Neural crest cell (in vitro differentiated cells): ENCODE measurements around the gene AKR1B1. TPM values are rescaled to one million over a fixed set of nuclear protein-coding genes. Genes with fewer than 3 reads are reported as not detected.
"Not testable (repeated sequence)": the region's sequence is repeated elsewhere in the genome, so short reads cannot be mapped to it uniquely, and the experiment has no call there.

Source experiments
- DNase-seq: peaks from one replicate; pipeline ENCODE4 v3.0.0; 2021; ENCODE audit warnings: low read depth, mixed read lengths, low spot score
- H3K27ac Mint-ChIP-seq: one replicate; pipeline ENCODE4 v1.8.0; 2021; ENCODE audit warnings: mild to moderate bottlenecking, mixed read lengths; ENCODE audit not compliant: unreplicated experiment
- H3K27me3 Mint-ChIP-seq: 2 replicates; pipeline ENCODE4 v1.8.0; 2021; ENCODE audit warnings: low read depth, mild to moderate bottlenecking, mixed read lengths
- H3K36me3 Mint-ChIP-seq: 2 replicates; pipeline ENCODE4 v1.8.0; 2021; ENCODE audit warnings: low read depth, mild to moderate bottlenecking, mixed read lengths
- H3K4me1 Mint-ChIP-seq: 2 replicates; pipeline ENCODE4 v1.8.0; 2021; ENCODE audit warnings: mixed read lengths
- H3K4me3 Mint-ChIP-seq: one replicate; pipeline ENCODE4 v1.8.0; 2021; ENCODE audit warnings: mild to moderate bottlenecking, mixed read lengths
- H3K9me3 Mint-ChIP-seq: 2 replicates; pipeline ENCODE4 v1.8.0; 2021; ENCODE audit warnings: mixed read lengths
- total RNA-seq: library from RNA; stranded (reverse); gene quantifications from 2 replicates; pipeline ENCODE4 v1.2.1, GENCODE V29; 2021
- TF ChIP-seq, protein P1 (sequence below): fragments of 200-600 bp; sonication (generic); conservative IDR thresholded peaks from 2 replicates; pipeline ENCODE4 v1.5.0; 2021; ENCODE audit warnings: antibody characterized with exemption, mild to moderate bottlenecking

AKR1B1 gene
- total RNA-seq, 1 donor from 2014 or later, result 204 TPM

DNA sequence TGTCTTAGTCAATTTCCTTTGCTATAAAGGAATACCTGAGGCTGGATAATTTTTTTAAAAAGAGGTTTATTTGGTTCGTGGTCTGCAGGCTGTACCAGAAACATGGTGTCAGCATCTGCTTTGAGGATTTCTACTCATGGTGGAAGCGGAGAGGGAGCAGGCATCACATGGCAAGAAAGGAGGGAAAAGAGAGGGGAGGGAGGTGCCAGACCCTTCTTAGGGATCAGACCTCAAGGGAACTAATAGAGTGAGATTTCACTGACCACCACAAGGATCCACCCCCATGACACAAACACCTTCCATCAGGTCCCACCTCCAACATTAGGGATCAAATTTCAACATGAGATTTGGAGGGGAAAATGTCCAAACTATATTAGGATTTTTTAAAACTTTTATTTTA lies 41.5 kb upstream of the AKR1B1 start:
- TF ChIP-seq, protein P1, sequence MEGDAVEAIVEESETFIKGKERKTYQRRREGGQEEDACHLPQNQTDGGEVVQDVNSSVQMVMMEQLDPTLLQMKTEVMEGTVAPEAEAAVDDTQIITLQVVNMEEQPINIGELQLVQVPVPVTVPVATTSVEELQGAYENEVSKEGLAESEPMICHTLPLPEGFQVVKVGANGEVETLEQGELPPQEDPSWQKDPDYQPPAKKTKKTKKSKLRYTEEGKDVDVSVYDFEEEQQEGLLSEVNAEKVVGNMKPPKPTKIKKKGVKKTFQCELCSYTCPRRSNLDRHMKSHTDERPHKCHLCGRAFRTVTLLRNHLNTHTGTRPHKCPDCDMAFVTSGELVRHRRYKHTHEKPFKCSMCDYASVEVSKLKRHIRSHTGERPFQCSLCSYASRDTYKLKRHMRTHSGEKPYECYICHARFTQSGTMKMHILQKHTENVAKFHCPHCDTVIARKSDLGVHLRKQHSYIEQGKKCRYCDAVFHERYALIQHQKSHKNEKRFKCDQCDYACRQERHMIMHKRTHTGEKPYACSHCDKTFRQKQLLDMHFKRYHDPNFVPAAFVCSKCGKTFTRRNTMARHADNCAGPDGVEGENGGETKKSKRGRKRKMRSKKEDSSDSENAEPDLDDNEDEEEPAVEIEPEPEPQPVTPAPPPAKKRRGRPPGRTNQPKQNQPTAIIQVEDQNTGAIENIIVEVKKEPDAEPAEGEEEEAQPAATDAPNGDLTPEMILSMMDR, result no peak
- no peaks in the 10 kb centered on the region for H3K27me3 Mint-ChIP-seq
- no peak for DNase-seq
- no peak overlapping the region for H3K4me3 Mint-ChIP-seq
- no peak overlapping the region for H3K27ac Mint-ChIP-seq
- no peaks in the 10 kb centered on the region for H3K36me3 Mint-ChIP-seq
- no peaks in the 10 kb centered on the region for H3K4me1 Mint-ChIP-seq
- peaks cover 4% of the 10 kb centered on the region for H3K9me3 Mint-ChIP-seq

DNA sequence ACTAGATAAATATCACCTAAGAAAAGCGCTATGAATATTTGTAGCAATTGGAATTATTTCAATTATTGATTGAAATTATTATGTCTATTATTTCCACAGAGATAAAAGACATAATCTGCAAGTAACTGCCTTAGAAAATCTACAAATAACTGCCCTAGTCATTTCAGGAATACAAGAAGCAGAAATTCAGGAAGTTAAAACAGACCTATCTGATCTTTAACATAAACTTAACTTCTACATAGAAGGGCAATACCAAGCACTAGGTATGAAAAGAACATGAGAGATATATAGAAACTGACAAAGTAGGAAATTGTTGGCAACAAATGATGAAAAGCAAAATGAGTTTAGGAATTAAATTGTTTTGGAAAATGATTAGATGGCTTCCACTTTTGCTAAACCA lies 36.6 kb upstream of the AKR1B1 start:
- H3K4me3 Mint-ChIP-seq, result no peak overlapping the region
- peaks cover 9% of the 10 kb centered on the region for H3K27me3 Mint-ChIP-seq
- H3K4me1 Mint-ChIP-seq, result no peaks in the 10 kb centered on the region
- TF ChIP-seq, protein P1, result no peak
- peaks cover 4% of the 10 kb centered on the region for H3K9me3 Mint-ChIP-seq
- no peaks in the 10 kb centered on the region for H3K36me3 Mint-ChIP-seq
- H3K27ac Mint-ChIP-seq, result no peak overlapping the region
- DNase-seq, result no peak

DNA sequence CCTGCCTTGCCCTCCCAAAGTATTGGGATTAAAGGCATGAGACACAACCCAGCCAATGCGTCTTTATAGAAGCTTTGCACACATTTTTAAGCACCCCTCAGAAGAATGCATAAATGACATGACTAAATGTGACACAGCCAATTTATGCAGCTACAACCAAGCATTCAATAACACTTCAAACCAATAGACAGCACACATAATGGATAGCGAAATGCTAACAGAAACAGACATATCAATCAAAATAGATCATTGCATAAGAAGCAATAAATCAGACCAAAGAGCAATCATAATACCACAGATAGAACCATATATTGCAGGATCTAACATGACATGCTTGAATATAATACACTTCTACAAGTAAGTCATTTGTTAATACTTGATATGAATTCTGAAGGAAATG lies 34.2 kb upstream of the AKR1B1 start:
- DNase-seq, result no peak
- Mint-ChIP-seq H3K9me3 (peaks cover 2% of the 10 kb centered on the region), H3K4me3 (no peak overlapping the region), H3K27me3 (peaks cover 9% of the 10 kb centered on the region), H3K27ac (no peak overlapping the region), H3K4me1 (no peaks in the 10 kb centered on the region), H3K36me3 (no peaks in the 10 kb centered on the region)
- TF ChIP-seq, protein P1, result no peak

DNA sequence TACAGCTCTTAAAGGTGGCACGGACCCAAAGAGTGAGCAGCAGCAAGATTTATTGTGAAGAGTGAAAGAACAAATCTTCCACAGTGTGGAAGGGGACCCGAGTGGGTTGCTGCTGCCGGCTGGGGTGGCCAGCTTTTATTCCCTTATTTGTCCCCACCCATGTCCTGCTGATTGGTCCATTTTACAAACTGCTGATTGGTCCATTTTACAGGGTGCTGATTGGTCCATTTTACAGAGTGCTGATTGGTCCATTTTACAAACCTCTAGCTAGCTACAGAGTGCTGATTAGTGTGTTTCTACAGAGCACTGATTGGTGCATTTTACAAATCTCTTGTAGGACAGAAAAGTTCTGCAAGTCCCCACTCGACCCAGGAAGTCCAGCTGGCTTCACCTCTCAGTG lies 28.8 kb upstream of the AKR1B1 start:
- H3K27ac Mint-ChIP-seq, DNase-seq, H3K36me3 Mint-ChIP-seq, H3K9me3 Mint-ChIP-seq, H3K4me1 Mint-ChIP-seq, H3K27me3 Mint-ChIP-seq, H3K4me3 Mint-ChIP-seq: not testable (repeated sequence)

DNA sequence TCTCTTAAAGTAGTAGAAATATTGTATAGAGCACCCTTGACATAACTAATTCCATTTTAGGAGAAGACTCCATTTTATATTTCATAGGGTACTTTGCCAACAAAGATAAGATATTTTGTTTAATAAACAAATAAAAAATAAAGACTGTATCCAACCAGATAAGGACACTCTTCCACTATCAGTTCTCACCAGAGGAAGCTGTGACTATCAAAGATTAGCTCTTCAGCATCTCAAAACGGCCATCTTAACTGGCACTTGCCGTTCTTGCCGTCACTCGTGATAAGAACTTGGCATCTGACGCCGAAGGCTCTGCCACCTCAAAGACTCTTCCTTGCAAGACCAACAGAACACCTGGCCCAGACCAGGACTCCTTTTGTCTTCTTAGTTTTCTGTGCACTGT lies 26.3 kb upstream of the AKR1B1 start:
- H3K36me3 Mint-ChIP-seq, result no peaks in the 10 kb centered on the region
- peaks cover 14% of the 10 kb centered on the region for H3K4me1 Mint-ChIP-seq
- H3K9me3 Mint-ChIP-seq, result peaks cover 3% of the 10 kb centered on the region
- no peak overlapping the region for H3K4me3 Mint-ChIP-seq
- H3K27me3 Mint-ChIP-seq, result no peaks in the 10 kb centered on the region
- TF ChIP-seq, protein P1, result no peak
- no peak for DNase-seq
- H3K27ac Mint-ChIP-seq, result no peak overlapping the region

DNA sequence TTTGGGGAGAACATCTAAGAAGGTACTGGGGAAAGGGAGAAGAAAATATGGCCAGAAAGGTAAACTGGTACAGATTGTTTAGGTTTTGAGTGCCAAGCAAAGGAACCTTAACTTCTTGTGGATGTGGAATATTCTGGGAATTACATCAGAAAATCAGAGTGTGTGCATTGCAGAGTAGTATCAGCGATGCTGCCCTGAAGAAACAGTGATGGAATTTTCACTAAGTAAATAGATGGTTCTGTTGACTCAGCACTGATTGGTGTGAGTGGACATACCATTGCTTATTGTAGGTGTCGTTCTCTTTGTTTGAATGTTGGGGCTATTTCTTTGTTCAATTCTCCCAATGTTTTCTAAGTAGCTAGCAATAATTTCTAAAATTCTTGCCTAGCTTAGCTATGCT lies 24.4 kb upstream of the AKR1B1 start:
- H3K4me1 Mint-ChIP-seq, result peaks cover 19% of the 10 kb centered on the region
- TF ChIP-seq, protein P1, result no peak
- H3K27ac Mint-ChIP-seq, result no peak overlapping the region
- peaks cover 6% of the 10 kb centered on the region for H3K9me3 Mint-ChIP-seq
- DNase-seq, result no peak
- H3K27me3 Mint-ChIP-seq, result no peaks in the 10 kb centered on the region
- H3K36me3 Mint-ChIP-seq, result no peaks in the 10 kb centered on the region
- no peak overlapping the region for H3K4me3 Mint-ChIP-seq
